Thyroid gland (tissue), 4 donors: ENCODE results near the gene THRSP.
"Not testable (repeated sequence)": the region's sequence is repeated elsewhere in the genome, so short reads cannot be mapped to it uniquely, and the experiment has no call there.

Experiments
- POLR2A ChIP-seq, 2 donors: fragments of 450-650 bp; IDR thresholded peaks; one replicate each; pipeline ENCODE4 v1.6.1; 2017; ENCODE audit warnings: antibody characterized with exemption in 2 of 2, mild to moderate bottlenecking in 2 of 2, moderate library complexity in 1 of 2
- TF ChIP-seq, protein P1 (sequence below), 6 experiments: fragments of 200-600 bp in 3 of 6; fragments of 450-650 bp in 3 of 6; sonication (generic) in 3 of 6; IDR thresholded peaks; one replicate each; pipeline ENCODE4 v1.5.1; 2016 to 2019; ENCODE audit warnings: antibody characterized with exemption in 6 of 6, mild to moderate bottlenecking in 2 of 6, inconsistent platforms in 1 of 6, moderate library complexity in 1 of 6

- TF ChIP-seq, protein P1, sequence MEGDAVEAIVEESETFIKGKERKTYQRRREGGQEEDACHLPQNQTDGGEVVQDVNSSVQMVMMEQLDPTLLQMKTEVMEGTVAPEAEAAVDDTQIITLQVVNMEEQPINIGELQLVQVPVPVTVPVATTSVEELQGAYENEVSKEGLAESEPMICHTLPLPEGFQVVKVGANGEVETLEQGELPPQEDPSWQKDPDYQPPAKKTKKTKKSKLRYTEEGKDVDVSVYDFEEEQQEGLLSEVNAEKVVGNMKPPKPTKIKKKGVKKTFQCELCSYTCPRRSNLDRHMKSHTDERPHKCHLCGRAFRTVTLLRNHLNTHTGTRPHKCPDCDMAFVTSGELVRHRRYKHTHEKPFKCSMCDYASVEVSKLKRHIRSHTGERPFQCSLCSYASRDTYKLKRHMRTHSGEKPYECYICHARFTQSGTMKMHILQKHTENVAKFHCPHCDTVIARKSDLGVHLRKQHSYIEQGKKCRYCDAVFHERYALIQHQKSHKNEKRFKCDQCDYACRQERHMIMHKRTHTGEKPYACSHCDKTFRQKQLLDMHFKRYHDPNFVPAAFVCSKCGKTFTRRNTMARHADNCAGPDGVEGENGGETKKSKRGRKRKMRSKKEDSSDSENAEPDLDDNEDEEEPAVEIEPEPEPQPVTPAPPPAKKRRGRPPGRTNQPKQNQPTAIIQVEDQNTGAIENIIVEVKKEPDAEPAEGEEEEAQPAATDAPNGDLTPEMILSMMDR (IDR thresholded peaks at IDR 0.05): not testable (repeated sequence)
- not testable (repeated sequence) for TF ChIP-seq POLR2A (IDR thresholded peaks at IDR 0.05)
Observed at GRCh38 chr11:78086521-78087074, 22.9 kb downstream of the THRSP start.
